ENCODE data around the gene ZSWIM5.

DNA sequence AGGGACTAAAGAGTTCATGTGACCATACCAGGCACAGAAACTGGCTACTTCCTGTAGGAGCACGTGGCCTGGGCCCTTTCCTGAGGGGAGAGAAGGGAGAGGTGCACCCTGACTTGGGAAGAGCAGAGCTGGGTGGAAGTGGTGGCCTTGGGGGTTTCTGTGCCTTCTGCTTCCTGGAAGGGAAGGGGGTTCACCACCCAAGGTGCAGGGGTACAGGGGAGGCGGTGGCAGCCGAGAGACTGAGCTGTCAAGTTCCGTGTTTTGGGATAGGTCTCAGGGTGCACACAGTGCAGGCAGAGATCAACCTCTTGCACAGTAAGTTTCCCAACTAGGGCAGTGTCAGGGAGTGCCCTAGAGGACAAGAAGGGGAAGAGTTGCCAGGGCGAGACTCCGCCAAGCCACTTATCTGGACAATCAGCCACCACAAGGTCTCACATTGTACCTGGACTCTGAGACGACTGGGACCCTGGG is 205.4 kb downstream of the ZSWIM5 start:
- TF ChIP-seq, protein P1, sequence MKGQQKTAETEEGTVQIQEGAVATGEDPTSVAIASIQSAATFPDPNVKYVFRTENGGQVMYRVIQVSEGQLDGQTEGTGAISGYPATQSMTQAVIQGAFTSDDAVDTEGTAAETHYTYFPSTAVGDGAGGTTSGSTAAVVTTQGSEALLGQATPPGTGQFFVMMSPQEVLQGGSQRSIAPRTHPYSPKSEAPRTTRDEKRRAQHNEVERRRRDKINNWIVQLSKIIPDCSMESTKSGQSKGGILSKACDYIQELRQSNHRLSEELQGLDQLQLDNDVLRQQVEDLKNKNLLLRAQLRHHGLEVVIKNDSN (CRISPR knock-in tag; IDR thresholded peaks at IDR 0.05) = no peak
- TF ChIP-seq CTCF (IDR thresholded peaks at IDR 0.05) = no peak
- TF ChIP-seq NR2C2 (CRISPR knock-in tag; IDR thresholded peaks at IDR 0.05) = no peak
- TF ChIP-seq MAX (CRISPR knock-in tag; IDR thresholded peaks at IDR 0.05) = no peak
- TF ChIP-seq, protein P2, sequence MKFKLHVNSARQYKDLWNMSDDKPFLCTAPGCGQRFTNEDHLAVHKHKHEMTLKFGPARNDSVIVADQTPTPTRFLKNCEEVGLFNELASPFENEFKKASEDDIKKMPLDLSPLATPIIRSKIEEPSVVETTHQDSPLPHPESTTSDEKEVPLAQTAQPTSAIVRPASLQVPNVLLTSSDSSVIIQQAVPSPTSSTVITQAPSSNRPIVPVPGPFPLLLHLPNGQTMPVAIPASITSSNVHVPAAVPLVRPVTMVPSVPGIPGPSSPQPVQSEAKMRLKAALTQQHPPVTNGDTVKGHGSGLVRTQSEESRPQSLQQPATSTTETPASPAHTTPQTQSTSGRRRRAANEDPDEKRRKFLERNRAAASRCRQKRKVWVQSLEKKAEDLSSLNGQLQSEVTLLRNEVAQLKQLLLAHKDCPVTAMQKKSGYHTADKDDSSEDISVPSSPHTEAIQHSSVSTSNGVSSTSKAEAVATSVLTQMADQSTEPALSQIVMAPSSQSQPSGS (CRISPR knock-in tag; IDR thresholded peaks at IDR 0.05; ENCODE audit: borderline replicate concordance, low read depth) = no peak

Data from WTC11 (cell line).